ENCODE data around the gene ZIC2. TPM values are rescaled to one million over a fixed set of nuclear protein-coding genes. Genes with fewer than 3 reads are reported as not detected.

The ZIC2 gene
- total RNA-seq, 2 donors from 2014 or later = not detected

GRCh38 chr13:99980201-99980823 is 1.3 kb upstream of the ZIC2 start:
- Histone ChIP-seq H3K4me1 (peaks cover 28% of the 10 kb centered on the region), H3K27ac (no peak overlapping the region), H3K27me3 (peaks cover 7 to 64% of the 10 kb centered on the region in 2 donors), H3K4me3 (peak overlapping the region in 1 of 2 donors; percentile 18), H3K9me3 (no peaks in the 10 kb centered on the region), H3K36me3 (replicated peaks in 1 of 2; ENCODE audit: insufficient read depth in 1 of 2, low read depth in 2 of 2) (no peaks in the 10 kb centered on the region)
- ATAC-seq (peak; percentile 83), DNase-seq (peak; percentile 65 to 79 (median 72))
- 1 to 6% methylated on average over 13 to 52 of the region's 76 CpGs for WGBS, 2 donors
- intact Hi-C loops (cut with DNase I) = no loop called here
- TF ChIP-seq CTCF (IDR thresholded peaks at IDR 0.05) (peak in 1 of 7 experiments; percentile 2), POLR2A (IDR thresholded peaks at IDR 0.05) (no peak)

GRCh38 chr13:99980824-99981734 is 505 bp upstream of the ZIC2 start:
- Histone ChIP-seq H3K27me3 (peaks cover 7 to 62% of the 10 kb centered on the region in 2 donors), H3K27ac (no peak overlapping the region), H3K9me3 (no peaks in the 10 kb centered on the region), H3K4me1 (peaks cover 28% of the 10 kb centered on the region), H3K4me3 (peak overlapping the region; percentile 5 to 18), H3K36me3 (replicated peaks in 1 of 2; ENCODE audit: insufficient read depth in 1 of 2, low read depth in 2 of 2) (no peaks in the 10 kb centered on the region)
- ATAC-seq (peak; percentile 19), DNase-seq (no peak)
- 2% methylated on average over 35 to 101 of the region's 110 CpGs for WGBS, 2 donors
- TF ChIP-seq CTCF (IDR thresholded peaks at IDR 0.05) (no peak), POLR2A (IDR thresholded peaks at IDR 0.05) (no peak)
- intact Hi-C loops (cut with DNase I) = no loop called here

- DNase-seq (no peak), ATAC-seq (peak; percentile 14)
- intact Hi-C loops (cut with DNase I) = no loop called here
- WGBS, 2 donors = 2% methylated on average over 92 of the region's 98 CpGs; no CpG with 5 or more reads in 1 of the 2 donors
- no peaks in the 10 kb centered on the region for H3K9me3 ChIP-seq
- H3K27me3 ChIP-seq = peaks cover 7 to 70% of the 10 kb centered on the region in 2 donors
- TF ChIP-seq POLR2A (IDR thresholded peaks at IDR 0.05) (no peak), CTCF (IDR thresholded peaks at IDR 0.05) (no peak)
- H3K36me3 ChIP-seq (replicated peaks in 1 of 2; ENCODE audit: insufficient read depth in 1 of 2, low read depth in 2 of 2) = no peaks in the 10 kb centered on the region
- H3K27ac ChIP-seq = no peak overlapping the region
- no peak overlapping the region for H3K4me3 ChIP-seq
- H3K4me1 ChIP-seq = peaks cover 28% of the 10 kb centered on the region
Measured at GRCh38 chr13:99982036-99982730, 599 bp downstream of the ZIC2 start.

- intact Hi-C loops (cut with DNase I) = no loop called here
- H3K4me3 ChIP-seq = no peak overlapping the region
Measured at GRCh38 chr13:99982731-99983498, 1.3 kb downstream of the ZIC2 start.

More at GRCh38 chr13:99982731-99983498, 1.3 kb downstream of the ZIC2 start:
- DNase-seq = no peak
- Histone ChIP-seq H3K9me3 (no peaks in the 10 kb centered on the region), H3K27ac (no peak overlapping the region), H3K27me3 (peaks cover 7 to 74% of the 10 kb centered on the region in 2 donors), H3K4me1 (peaks cover 28% of the 10 kb centered on the region), H3K36me3 (replicated peaks in 1 of 2; ENCODE audit: insufficient read depth in 1 of 2, low read depth in 2 of 2) (no peaks in the 10 kb centered on the region)
- WGBS, 2 donors = 10 to 16% methylated on average over 28 to 47 of the region's 48 CpGs
- no peak for ATAC-seq
- TF ChIP-seq CTCF (IDR thresholded peaks at IDR 0.05) (no peak), POLR2A (IDR thresholded peaks at IDR 0.05) (no peak)
